Spleen (tissue), 11 donors: ENCODE results near the gene PPP2R2B. TPM values are rescaled to one million over a fixed set of nuclear protein-coding genes. Genes with fewer than 3 reads are reported as not detected.

ENCODE experiments used
- DNase-seq: peaks from one replicate; pipeline ENCODE4 v3.0.0-alpha.2; 2020
- H3K27ac ChIP-seq, 8 donors: fragments of 200-600 bp; sonication (generic) in 7 of 8; 1 replicate in 4 of 8; 2 replicates in 4 of 8; pipeline versions ENCODE4 v1.5.0 to v1.8.0; 2016 to 2021; ENCODE audit warnings: inconsistent platforms in 4 of 8, mild to moderate bottlenecking in 4 of 8, moderate library complexity in 1 of 8
- H3K27me3 ChIP-seq, 7 donors: fragments of 200-600 bp; sonication (generic) in 6 of 7; replicated peaks in 1 of 7; 1 replicate in 4 of 7; 2 replicates in 3 of 7; pipeline versions ENCODE4 v1.5.0 to v1.8.0; 2016 to 2021; ENCODE audit warnings: inconsistent platforms in 3 of 7, mild to moderate bottlenecking in 1 of 7
- H3K36me3 ChIP-seq, 6 donors: fragments of 200-600 bp; sonication (generic) in 5 of 6; 1 replicate in 4 of 6; 2 replicates in 2 of 6; pipeline versions ENCODE4 v1.5.0 to v1.8.0; 2016 to 2021; ENCODE audit warnings: inconsistent platforms in 2 of 6
- H3K4me1 ChIP-seq, 6 donors: fragments of 200-600 bp; sonication (generic) in 5 of 6; 1 replicate in 3 of 6; 2 replicates in 3 of 6; pipeline versions ENCODE4 v1.5.0 to v1.8.0; 2016 to 2021; ENCODE audit warnings: inconsistent platforms in 3 of 6
- H3K4me3 ChIP-seq, 8 donors: fragments of 200-600 bp; sonication (generic) in 7 of 8; 1 replicate in 4 of 8; 2 replicates in 4 of 8; pipeline versions ENCODE4 v1.5.0 to v1.8.0; 2016 to 2021; ENCODE audit warnings: inconsistent platforms in 4 of 8, mild to moderate bottlenecking in 4 of 8, moderate library complexity in 2 of 8
- H3K9me3 ChIP-seq, 8 donors: fragments of 200-600 bp; sonication (generic) in 7 of 8; 1 replicate in 4 of 8; 2 replicates in 4 of 8; pipeline versions ENCODE4 v1.5.0 to v1.8.0; 2016 to 2021; ENCODE audit warnings: inconsistent platforms in 4 of 8
- POLR2A ChIP-seq, 3 donors: fragments of 450-650 bp; IDR thresholded peaks; one replicate each; pipeline ENCODE4 v1.5.1; 2017; ENCODE audit warnings: antibody characterized with exemption in 3 of 3, mild to moderate bottlenecking in 1 of 3
- POLR2AphosphoS5 ChIP-seq, 3 donors: sonication (generic); formaldehyde crosslinking; IDR thresholded peaks; one replicate each; pipeline ENCODE4 v1.5.1; 2017; ENCODE audit warnings: antibody characterized with exemption in 3 of 3
- whole genome bisulfite sequencing, 5 donors: extraction: QIAGEN DNeasy Blood & Tissue Kit in 3 of 5; methylation state at CpG; one replicate each; pipeline versions ENCODE4 v1.1.5 to v1.1.7; 2013 to 2018; 5-methylcytosine and 5-hydroxymethylcytosine counted together
- intact Hi-C: fragments of 100-400 bp; cut with DNase I; formaldehyde crosslinking; loops from one replicate; pipeline ENCODE4 v1.15.0; 2023; ENCODE audit warnings: low total_unique reads
- polyA plus RNA-seq, 3 donors: library from polyadenylated mRNA; stranded (reverse); fragments of 200-250 nt; gene quantifications; one replicate each; pipeline ENCODE4 v1.2.1, GENCODE V29; 2013
- total RNA-seq, 7 donors: library from RNA; depleted of rRNA in 3 of 7; stranded (reverse); fragments of >200 nt in 3 of 7; fragmentation: NEBNext Ultra II Directional in 4 of 7; extraction: Animal tissue kit (Norgen Biotek cat#: 25700) in 4 of 7; gene quantifications; one replicate each; pipeline versions ENCODE4 v1.1.0 to v1.2.1, GENCODE V29; 2016 to 2021
- TF ChIP-seq, protein P1 (sequence below), 11 experiments: fragments of 200-600 bp in 7 of 11; fragments of 450-650 bp in 4 of 11; sonication (generic) in 4 of 11; IDR thresholded peaks in 8 of 11; conservative IDR thresholded peaks in 3 of 11; 1 replicate in 7 of 11; 2 replicates in 4 of 11; pipeline versions ENCODE4 v1.4.0 to v1.8.0; 2016 to 2021; ENCODE audit warnings: antibody characterized with exemption in 11 of 11, inconsistent platforms in 4 of 11, mild to moderate bottlenecking in 1 of 11
- donor health status: healthy with polysubstance abuse.
- donor health status: DM: no; HTN: no; CAD: no; lungs with moderate emphysema.
- donor health status: DM: no; HTN: no; CAD: no.
- donor health status: Bipolar disorder and iron deficiency.
- donor health status: healthy.
- donor health status: DM: no; HTN: no; CAD: no.
- donor health status: DM: yes; HTN: yes; CAD: no.

Gene PPP2R2B
- total and polyA plus RNA-seq, 10 donors = 0.17 to 9.3 (median 4.1) TPM

- no peaks in the 10 kb centered on the region for H3K27me3 ChIP-seq
- DNase-seq = no peak
- H3K4me3 ChIP-seq = no peak overlapping the region
- H3K9me3 ChIP-seq = no peaks in the 10 kb centered on the region
- TF ChIP-seq POLR2A (IDR thresholded peaks at IDR 0.05) (no peak), POLR2AphosphoS5 (IDR thresholded peaks at IDR 0.05) (no peak)
- TF ChIP-seq, protein P1, sequence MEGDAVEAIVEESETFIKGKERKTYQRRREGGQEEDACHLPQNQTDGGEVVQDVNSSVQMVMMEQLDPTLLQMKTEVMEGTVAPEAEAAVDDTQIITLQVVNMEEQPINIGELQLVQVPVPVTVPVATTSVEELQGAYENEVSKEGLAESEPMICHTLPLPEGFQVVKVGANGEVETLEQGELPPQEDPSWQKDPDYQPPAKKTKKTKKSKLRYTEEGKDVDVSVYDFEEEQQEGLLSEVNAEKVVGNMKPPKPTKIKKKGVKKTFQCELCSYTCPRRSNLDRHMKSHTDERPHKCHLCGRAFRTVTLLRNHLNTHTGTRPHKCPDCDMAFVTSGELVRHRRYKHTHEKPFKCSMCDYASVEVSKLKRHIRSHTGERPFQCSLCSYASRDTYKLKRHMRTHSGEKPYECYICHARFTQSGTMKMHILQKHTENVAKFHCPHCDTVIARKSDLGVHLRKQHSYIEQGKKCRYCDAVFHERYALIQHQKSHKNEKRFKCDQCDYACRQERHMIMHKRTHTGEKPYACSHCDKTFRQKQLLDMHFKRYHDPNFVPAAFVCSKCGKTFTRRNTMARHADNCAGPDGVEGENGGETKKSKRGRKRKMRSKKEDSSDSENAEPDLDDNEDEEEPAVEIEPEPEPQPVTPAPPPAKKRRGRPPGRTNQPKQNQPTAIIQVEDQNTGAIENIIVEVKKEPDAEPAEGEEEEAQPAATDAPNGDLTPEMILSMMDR (IDR thresholded peaks at IDR 0.05 in 8 of 11, conservative IDR thresholded peaks at IDR 0.05 in 3 of 11) = no peak
- no peak overlapping the region for H3K27ac ChIP-seq
- no peaks in the 10 kb centered on the region for H3K36me3 ChIP-seq
- intact Hi-C loops = no loop called here
- no peaks in the 10 kb centered on the region for H3K4me1 ChIP-seq
- 80 to 91% (median 85%) methylated on average over 5 of the region's 5 CpGs for WGBS, 5 donors
Measured at GRCh38 chr5:146682899-146683532, 195.5 kb downstream of the PPP2R2B start.

DNA sequence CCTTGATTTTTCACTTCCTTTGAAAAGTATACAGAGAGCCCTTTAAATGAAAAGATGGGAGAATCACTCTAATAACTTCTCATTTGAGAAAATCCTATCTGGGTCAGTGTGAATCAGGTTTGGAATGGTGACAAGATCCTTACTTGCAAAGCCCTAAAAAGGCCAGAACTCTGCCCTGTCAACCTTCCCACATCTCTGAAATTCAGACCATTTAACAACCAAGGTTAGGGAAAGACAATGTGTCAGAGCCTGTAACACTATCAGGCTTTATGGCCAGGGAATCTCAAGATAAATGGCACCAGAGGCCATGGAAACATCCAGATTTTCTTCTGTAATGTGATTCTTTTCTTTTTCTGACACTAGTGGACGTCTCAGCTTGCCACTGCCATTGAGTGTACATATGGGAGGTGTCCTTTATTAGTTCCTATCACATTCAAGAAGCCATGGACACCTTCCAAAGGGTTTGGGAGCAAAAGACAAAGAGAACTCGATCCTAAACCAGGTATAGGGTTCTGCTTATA lies 196.9 kb downstream of the PPP2R2B start:
- peaks cover 0 to 6% (median 0%) of the 10 kb centered on the region in 7 donors for H3K27me3 ChIP-seq
- WGBS, 5 donors = 35 to 64% (median 52%) methylated on average over 2 of the region's 2 CpGs
- H3K9me3 ChIP-seq = no peaks in the 10 kb centered on the region
- H3K4me1 ChIP-seq = no peaks in the 10 kb centered on the region
- intact Hi-C loops = no loop called here
- H3K27ac ChIP-seq = no peak overlapping the region
- H3K4me3 ChIP-seq = no peak overlapping the region
- no peak for DNase-seq
- TF ChIP-seq, protein P1 (IDR thresholded peaks at IDR 0.05 in 8 of 11, conservative IDR thresholded peaks at IDR 0.05 in 3 of 11) = no peak
- TF ChIP-seq POLR2AphosphoS5 (IDR thresholded peaks at IDR 0.05) = no peak
- no peak for TF ChIP-seq POLR2A (IDR thresholded peaks at IDR 0.05)
- no peaks in the 10 kb centered on the region for H3K36me3 ChIP-seq

GRCh38 chr5:146680846-146681584 lies 197.5 kb downstream of the PPP2R2B start:
- TF ChIP-seq POLR2AphosphoS5 (IDR thresholded peaks at IDR 0.05) (no peak), POLR2A (IDR thresholded peaks at IDR 0.05) (no peak)
- TF ChIP-seq, protein P1 (IDR thresholded peaks at IDR 0.05 in 8 of 11, conservative IDR thresholded peaks at IDR 0.05 in 3 of 11) = no peak
- H3K27me3 ChIP-seq = peaks cover 0 to 6% (median 0%) of the 10 kb centered on the region in 7 donors
- DNase-seq = no peak
- intact Hi-C loops = no loop called here
- H3K27ac ChIP-seq = no peak overlapping the region
- 90 to 94% (median 91%) methylated on average over 9 of the region's 9 CpGs for WGBS, 5 donors
- no peak overlapping the region for H3K4me3 ChIP-seq
- no peaks in the 10 kb centered on the region for H3K9me3 ChIP-seq
- no peaks in the 10 kb centered on the region for H3K36me3 ChIP-seq
- H3K4me1 ChIP-seq = no peaks in the 10 kb centered on the region

DNA sequence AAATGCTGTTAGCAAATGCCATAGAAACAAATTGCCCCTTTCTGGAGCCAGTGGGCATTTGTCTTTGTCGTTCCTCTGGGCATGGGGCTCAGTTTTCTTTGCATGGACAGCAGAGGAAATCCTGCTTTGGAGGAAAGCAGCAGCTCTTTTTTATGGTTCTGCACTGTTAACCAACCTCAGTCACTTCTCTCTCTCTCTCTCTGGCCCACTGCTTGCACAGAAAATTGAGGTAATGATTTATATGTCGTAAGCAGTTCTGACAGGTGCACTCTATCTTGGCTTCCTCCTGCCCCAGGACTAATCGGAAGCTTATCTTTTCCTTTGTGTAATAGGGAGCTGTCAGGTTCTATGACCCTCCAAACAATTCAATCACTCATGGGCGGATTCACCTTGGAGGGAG lies 202.9 kb downstream of the PPP2R2B start:
- H3K9me3 ChIP-seq = no peaks in the 10 kb centered on the region
- H3K4me1 ChIP-seq = no peaks in the 10 kb centered on the region
- no peak overlapping the region for H3K4me3 ChIP-seq
- H3K36me3 ChIP-seq = no peaks in the 10 kb centered on the region
- WGBS, 5 donors = 12 to 23% (median 20%) methylated on average over 4 of the region's 4 CpGs
- intact Hi-C loops = no loop called here
- DNase-seq = no peak
- TF ChIP-seq POLR2A (IDR thresholded peaks at IDR 0.05) (no peak), POLR2AphosphoS5 (IDR thresholded peaks at IDR 0.05) (no peak)
- TF ChIP-seq, protein P1 (IDR thresholded peaks at IDR 0.05 in 8 of 11, conservative IDR thresholded peaks at IDR 0.05 in 3 of 11) = no peak
- H3K27me3 ChIP-seq = peaks cover 0 to 6% (median 0%) of the 10 kb centered on the region in 7 donors
- no peak overlapping the region for H3K27ac ChIP-seq
